K562 (cell line): ENCODE measurements around the gene AP3S1. TPM values are rescaled to one million over a fixed set of nuclear protein-coding genes. Genes with fewer than 3 reads are reported as not detected.

Experiments used
- ATAC-seq: fragments of 200-7000 bp; cut with Tn5 transposase; 3 replicates; pipeline ENCODE4 v1.9.1; 2020; ENCODE audit warnings: moderate library complexity
- BruUV-seq: library from RNA; stranded (reverse); fragments of 400-500 nt; replicated peaks from 2 replicates; lab custom pipeline; 2021; lab: Mats Ljungman, UMichigan
- CTCF ChIA-PET: fragments of 300-600 bp; formaldehyde crosslinking; extraction: SDS; loops from one replicate; lab custom pipeline; 2021; ENCODE audit warnings: low intra/inter-chr PET ratio; lab: Yijun Ruan, JAX
- POLR2A ChIA-PET: fragments of 300-600, 350-650 bp; sonication (Branson Sonifier 250); formaldehyde crosslinking; extraction: SDS; loops from one replicate; lab custom pipeline; 2021; ENCODE audit warnings: antibody characterized with exemption, inconsistent platforms; lab: Yijun Ruan, JAX
- DNase-seq, 4 experiments: peaks; one replicate each; pipeline versions ENCODE4 v3.0.0 to v3.0.0-alpha.2; 2011 to 2018; ENCODE audit warnings: low spot score in 3 of 4, mixed read lengths in 3 of 4; ENCODE audit errors: extremely low read depth in 1 of 4
- FAIRE-seq: peaks from 2 replicates; lab custom pipeline; 2011; peaks lifted over from hg19 to GRCh38; lab: Jason Lieb, UNC
- H2AFZ ChIP-seq: 2 replicates; pipeline ENCODE4 v1.6.0; 2011; ENCODE audit warnings: low read depth, low read length, control low read depth, inconsistent platforms
- H3K27ac ChIP-seq: fragments of 200-600 bp; 3 replicates; pipeline ENCODE4 v1.8.0; 2011; ENCODE audit warnings: low read depth, mild to moderate bottlenecking, control low read depth, inconsistent platforms, low read length, moderate library complexity, mixed read lengths; ENCODE audit errors: extremely low read depth
- H3K27me3 ChIP-seq, 2 experiments: fragments of 300-600 bp in 1 of 2; 2 replicates in 1 of 2; 3 replicates in 1 of 2; pipeline versions ENCODE4 v1.6.0 to v1.8.0; 2011; ENCODE audit warnings: inconsistent platforms in 2 of 2, low read length in 2 of 2, mild to moderate bottlenecking in 1 of 2, mixed read lengths in 1 of 2, moderate library complexity in 1 of 2; ENCODE audit not compliant: control insufficient read depth in 2 of 2, insufficient read depth in 2 of 2
- H3K36me3 ChIP-seq: fragments of 300-600 bp; 3 replicates; pipeline ENCODE4 v1.8.0; 2011; ENCODE audit warnings: mild to moderate bottlenecking, low read length, inconsistent platforms; ENCODE audit not compliant: control insufficient read depth, insufficient read depth
- H3K4me1 ChIP-seq, 2 experiments: fragments of 200-600 bp in 1 of 2; replicated peaks in 1 of 2; 2 replicates in 1 of 2; 3 replicates in 1 of 2; pipeline versions ENCODE4 v1.5.1 to v1.8.0; 2011; ENCODE audit warnings: inconsistent platforms in 2 of 2, low read length in 2 of 2, mild to moderate bottlenecking in 1 of 2, mixed read lengths in 1 of 2, moderate library complexity in 1 of 2; ENCODE audit not compliant: control insufficient read depth in 2 of 2, insufficient read depth in 2 of 2
- H3K4me2 ChIP-seq: 2 replicates; pipeline ENCODE4 v1.6.1; 2011; ENCODE audit warnings: low read length, control low read depth, inconsistent platforms, mixed read lengths; ENCODE audit not compliant: insufficient read depth
- H3K4me3 ChIP-seq: fragments of 200-600 bp; sonication (generic), shearing (Covaris generic); 2 replicates; pipeline ENCODE4 v1.5.1; 2016; ENCODE audit warnings: control low read depth, inconsistent platforms
- H3K79me2 ChIP-seq: fragments of 200-600 bp; 3 replicates; pipeline ENCODE4 v1.8.0; 2011; ENCODE audit warnings: low read length, inconsistent platforms; ENCODE audit not compliant: control insufficient read depth, insufficient read depth
- H3K9ac ChIP-seq, 2 experiments: 2 replicates each; pipeline versions ENCODE4 v1.6.0 to v1.6.1; 2011; ENCODE audit warnings: low read depth in 2 of 2, low read length in 2 of 2, control low read depth in 1 of 2, inconsistent platforms in 1 of 2, mild to moderate bottlenecking in 1 of 2, mixed read lengths in 1 of 2; ENCODE audit not compliant: insufficient read depth in 1 of 2
- H3K9me1 ChIP-seq: one replicate; pipeline ENCODE4 v1.6.0; 2011; ENCODE audit warnings: inconsistent platforms, mild to moderate bottlenecking, low read length, moderate library complexity; ENCODE audit not compliant: control insufficient read depth, insufficient read depth
- H3K9me3 ChIP-seq: replicated peaks from 2 replicates; pipeline ENCODE4 v1.5.1; 2011; ENCODE audit warnings: low read depth, low read length, inconsistent platforms; ENCODE audit not compliant: control insufficient read depth, insufficient read depth
- H4K20me1 ChIP-seq: replicated peaks from 2 replicates; pipeline ENCODE4 v1.6.1; 2011; ENCODE audit warnings: low read length, inconsistent platforms, mixed read lengths; ENCODE audit not compliant: control insufficient read depth, insufficient read depth
- CBX8 ChIP-seq: fragments of 200-600 bp; sonication (generic); IDR thresholded peaks from 2 replicates; pipeline ENCODE4 v1.6.1; 2012; ENCODE audit warnings: borderline replicate concordance, mixed run types, low read depth, mild to moderate bottlenecking, moderate library complexity, mixed read lengths, low read length, control low read depth, inconsistent platforms; ENCODE audit not compliant: poor library complexity, severe bottlenecking; ENCODE audit errors: extremely low read depth
- IFI16 ChIP-seq: fragments of 250-450 bp; sonication (Bioruptor Pico); IDR thresholded peaks from 2 replicates; pipeline ENCODE4 v2.1.2; 2022; ENCODE audit warnings: mild to moderate bottlenecking, inconsistent platforms
- MED1 ChIP-seq: sonication (generic); formaldehyde crosslinking; IDR thresholded peaks from 2 replicates; pipeline ENCODE4 v1.8.1; 2023; ENCODE audit warnings: missing genetic modification reagents, borderline replicate concordance
- MLX ChIP-seq, 2 experiments: fragments of 450-650 bp in 1 of 2; sonication (generic) in 1 of 2; formaldehyde crosslinking; conservative IDR thresholded peaks; 2 replicates each; pipeline versions ENCODE4 v1.4.0 to v1.8.1; 2020 to 2022; ENCODE audit warnings: mild to moderate bottlenecking in 1 of 2, missing genetic modification reagents in 1 of 2
- RFX5 ChIP-seq: IDR thresholded peaks from 2 replicates; pipeline ENCODE4 v1.6.1; 2011; ENCODE audit warnings: low read depth, mild to moderate bottlenecking, improper control_type of control experiment, low read length
- RNF2 ChIP-seq: sonication (generic); IDR thresholded peaks from 2 replicates; pipeline ENCODE4 v1.6.1; 2016
- TARDBP ChIP-seq: fragments of 450-650 bp; IDR thresholded peaks from 2 replicates; pipeline ENCODE4 v1.6.1; 2016
- ZKSCAN8 ChIP-seq: fragments of 200-800 bp; sonication (Bioruptor generic); IDR thresholded peaks from 2 replicates; pipeline ENCODE4 v1.6.1; 2016; ENCODE audit warnings: missing genetic modification characterization, missing compliant biosample characterization
- ZNF239 ChIP-seq: fragments of 250-450 bp; sonication (Bioruptor Pico); IDR thresholded peaks from 2 replicates; pipeline ENCODE4 v1.4.0; 2020; ENCODE audit warnings: mild to moderate bottlenecking
- WGBS: fragments of 100-300 bp; shearing (Covaris generic); methylation state at CpG from one replicate; pipeline ENCODE4 v1.1.6; 2016; ENCODE audit warnings: low coverage, mixed read lengths; ENCODE audit not compliant: insufficient coverage; ENCODE audit errors: missing lambda C conversion rate; 5-methylcytosine and 5-hydroxymethylcytosine counted together
- in situ Hi-C: fragments of 300-500 bp; cut with MboI; formaldehyde crosslinking; loops from 4 replicates; pipeline ENCODE4 v1.15.0; 2018; ENCODE audit warnings: inconsistent platforms, mixed read lengths
- intact Hi-C: fragments of 100-400 bp; cut with micrococcal nuclease; formaldehyde crosslinking; loops from 2 replicates; pipeline ENCODE4 v1.14.2; 2022
- polyA plus RNA-seq, 8 experiments: library from polyadenylated mRNA; depleted of rRNA in 4 of 8; stranded (reverse) in 5 of 8; unstranded in 3 of 8; fragments of >200 nt; fragmentation: Nextera tagmentation in 2 of 8; fragmentation: Illumina TruSeq in 1 of 8; extraction: Ambion mirVana in 2 of 8; extraction: Trizol in 1 of 8; gene quantifications; 2 replicates each; pipeline versions ENCODE4 v1.2.1 to v1.2.3, GENCODE V29; 2011 to 2014; ENCODE audit warnings: inconsistent platforms in 1 of 8, missing spikeins in 1 of 8
- total RNA-seq, 7 experiments: library from RNA; depleted of rRNA in 6 of 7; stranded (reverse); fragments of >200 nt in 6 of 7; fragmentation: Illumina TruSeq in 2 of 7; extraction: Trizol in 2 of 7; gene quantifications; 2 replicates each; pipeline versions ENCODE4 v1.2.1 to v1.2.3, GENCODE V29; 2011 to 2021; ENCODE audit warnings: low replicate concordance in 1 of 7

The AP3S1 gene
- total and polyA plus RNA-seq, 9 of the 15 experiments (the other 6 are each of a cell fraction or from before 2014, with no cell fraction given), result 46.1 to 106 (median 67.3) TPM

- H3K9ac ChIP-seq, result no peak overlapping the region
- peaks cover 7 to 27% of the 10 kb centered on the region in 2 experiments for H3K27me3 ChIP-seq
- BruUV-seq, result no TSS peak
- intact Hi-C loops, result no loop called here
- no peak overlapping the region for H3K27ac ChIP-seq
- H3K4me1 ChIP-seq, result no peaks in the 10 kb centered on the region
- ChIA-PET CTCF (no interaction called here), POLR2A (no interaction called here)
- no peaks in the 10 kb centered on the region for H3K9me1 ChIP-seq
- DNase-seq (no peak), FAIRE-seq (no peak), ATAC-seq (no peak)
- H3K79me2 ChIP-seq, result no peaks in the 10 kb centered on the region
- in situ Hi-C loops, result no loop called here
- no peaks in the 10 kb centered on the region for H4K20me1 ChIP-seq
- H3K4me2 ChIP-seq, result no peak overlapping the region
- no peaks in the 10 kb centered on the region for H3K36me3 ChIP-seq
- no peak for TF ChIP-seq ZKSCAN8 (CRISPR knock-in tag)
- TF ChIP-seq MED1 (CRISPR knock-in tag), result no peak
- no peak for TF ChIP-seq ZNF239 (CRISPR knock-in tag)
- 0% methylated on average over 6 of the region's 6 CpGs for WGBS
- H3K9me3 ChIP-seq, result no peaks in the 10 kb centered on the region; the same call in 1 of the 2 replicates
- no peak overlapping the region for H2AFZ ChIP-seq
- H3K4me3 ChIP-seq, result no peak overlapping the region
Observed at GRCh38 chr5:115932991-115933390, 91.3 kb downstream of the AP3S1 start.

- DNase-seq (no peak), ATAC-seq (no peak), FAIRE-seq (no peak)
- Histone ChIP-seq H3K4me1 (no peaks in the 10 kb centered on the region), H3K36me3 (no peaks in the 10 kb centered on the region), H3K9me3 (no peaks in the 10 kb centered on the region; the same call in 1 of the 2 replicates), H3K9ac (no peak overlapping the region), H3K27me3 (peaks cover 6 to 27% of the 10 kb centered on the region in 2 experiments), H3K4me3 (no peak overlapping the region), H3K27ac (no peak overlapping the region), H3K79me2 (no peaks in the 10 kb centered on the region), H3K9me1 (no peaks in the 10 kb centered on the region), H3K4me2 (no peak overlapping the region), H2AFZ (no peak overlapping the region), H4K20me1 (no peaks in the 10 kb centered on the region)
- WGBS, result 2% methylated on average over 10 of the region's 10 CpGs
- intact Hi-C loops (no loop called here), in situ Hi-C loops (no loop called here)
- CTCF ChIA-PET, result no interaction called here
- POLR2A ChIA-PET, result no interaction called here
- TF ChIP-seq MLX (CRISPR knock-in tag; conservative IDR thresholded peaks at IDR 0.05), result no peak
- TF ChIP-seq CBX8, result peak; percentile 71
- no peak for TF ChIP-seq IFI16
- no peak for TF ChIP-seq RFX5
- no peak for TF ChIP-seq RNF2
- no peak for TF ChIP-seq TARDBP
- no TSS peak for BruUV-seq
Observed at GRCh38 chr5:115934388-115934974, 92.7 kb downstream of the AP3S1 start.
